ENCODE measurements around the gene ITFG1.

Gene ITFG1

DNA sequence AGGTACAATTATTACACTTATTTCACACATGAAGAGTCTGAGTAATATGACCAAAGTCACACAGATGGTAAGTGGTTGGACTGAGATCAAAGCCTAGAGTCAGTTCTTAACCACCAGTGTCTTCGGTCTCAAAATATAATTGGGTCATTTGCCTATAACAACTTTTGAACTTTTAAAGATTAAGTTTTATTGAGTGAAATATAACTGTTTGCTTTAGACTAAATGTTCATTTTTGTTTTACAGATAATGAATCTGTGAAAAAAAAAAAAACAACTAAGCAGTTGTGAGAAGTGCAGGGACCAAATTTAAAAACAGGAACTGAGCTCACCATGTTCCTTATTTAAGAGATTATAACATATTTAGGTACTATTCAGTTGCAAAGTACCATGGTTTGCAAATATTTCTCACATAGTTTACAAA lies 150.1 kb downstream of the ITFG1 start:
- Mint-ChIP-seq H3K36me3 (peaks cover 7% of the 10 kb centered on the region), H3K27ac (no peak overlapping the region), H3K9me3 (no peaks in the 10 kb centered on the region), H3K27me3 (no peaks in the 10 kb centered on the region), H3K4me3 (no peak overlapping the region), H3K4me1 (no peaks in the 10 kb centered on the region)
- CTCF ChIA-PET: no interaction called here
- no peak for DNase-seq

DNA sequence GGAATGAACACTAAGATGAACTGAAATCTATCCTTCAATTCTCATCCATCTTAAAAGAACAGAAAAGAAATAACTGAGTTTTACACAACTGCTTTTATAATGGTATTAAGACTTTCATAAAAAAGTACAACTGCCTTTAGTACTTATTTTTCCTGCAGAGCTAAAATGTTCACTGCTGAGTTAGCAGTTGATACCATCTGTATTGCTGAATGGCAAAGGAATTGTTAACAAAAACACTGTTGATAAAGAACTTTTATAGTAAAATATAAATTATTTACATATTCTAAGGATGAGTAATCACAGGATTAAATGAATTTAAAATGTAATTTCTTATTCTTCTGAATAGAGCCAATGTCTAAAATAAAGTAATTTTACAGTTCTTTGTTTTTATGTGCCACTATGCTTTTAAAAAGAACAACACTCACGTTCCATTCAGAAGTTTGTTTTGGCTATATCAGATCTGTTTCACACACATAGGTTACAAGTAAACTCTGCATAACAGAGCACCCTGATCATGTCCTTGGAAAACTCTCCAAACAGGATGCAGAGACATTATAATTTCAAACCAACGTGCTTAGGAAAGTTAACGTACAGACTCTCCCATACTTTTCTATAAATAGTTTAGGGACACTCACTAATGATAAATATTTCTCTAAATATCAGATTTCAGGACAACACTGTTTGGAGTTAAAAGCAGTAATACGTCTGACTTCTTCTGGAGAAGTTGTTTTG lies 151.1 kb downstream of the ITFG1 start:
- CTCF ChIA-PET: no interaction called here
- no peak overlapping the region for H3K4me3 Mint-ChIP-seq
- DNase-seq: no peak
- no peaks in the 10 kb centered on the region for H3K27me3 Mint-ChIP-seq
- no peak overlapping the region for H3K27ac Mint-ChIP-seq
- peaks cover 10% of the 10 kb centered on the region for H3K36me3 Mint-ChIP-seq
- H3K4me1 Mint-ChIP-seq: no peaks in the 10 kb centered on the region
- no peaks in the 10 kb centered on the region for H3K9me3 Mint-ChIP-seq

DNA sequence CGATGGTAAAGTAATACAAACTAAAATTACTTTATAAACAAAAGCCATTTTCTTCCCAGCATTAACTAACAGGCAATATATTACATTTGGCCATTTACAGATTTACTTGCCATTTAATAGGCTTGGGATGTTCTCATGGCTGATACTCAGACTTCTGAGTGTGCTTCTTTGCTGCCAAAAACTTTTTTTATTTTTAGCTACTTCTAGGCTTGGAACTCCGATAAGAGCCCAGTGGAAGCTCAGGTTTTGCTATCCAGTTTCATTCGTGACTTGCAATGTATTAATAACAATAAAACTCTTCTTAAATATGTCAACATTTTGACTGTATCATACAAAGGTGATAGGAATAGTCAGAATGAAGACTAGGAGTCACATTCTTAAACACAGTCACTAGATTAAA lies 152.3 kb downstream of the ITFG1 start:
- Mint-ChIP-seq H3K36me3 (peaks cover 10% of the 10 kb centered on the region), H3K27me3 (no peaks in the 10 kb centered on the region), H3K9me3 (no peaks in the 10 kb centered on the region), H3K27ac (no peak overlapping the region), H3K4me3 (no peak overlapping the region), H3K4me1 (no peaks in the 10 kb centered on the region)
- CTCF ChIA-PET: no interaction called here
- DNase-seq: no peak

- H3K9me3 Mint-ChIP-seq: peaks cover 1% of the 10 kb centered on the region
- H3K4me3 Mint-ChIP-seq: no peak overlapping the region
- no peak for DNase-seq
- no peaks in the 10 kb centered on the region for H3K27me3 Mint-ChIP-seq
- peaks cover 10% of the 10 kb centered on the region for H3K36me3 Mint-ChIP-seq
- no peaks in the 10 kb centered on the region for H3K4me1 Mint-ChIP-seq
- CTCF ChIA-PET: no interaction called here
- H3K27ac Mint-ChIP-seq: no peak overlapping the region
Measured at GRCh38 chr16:47304563-47304962, 156.3 kb downstream of the ITFG1 start.

- no peaks in the 10 kb centered on the region for H3K27me3 Mint-ChIP-seq
- no peak overlapping the region for H3K27ac Mint-ChIP-seq
- H3K9me3 Mint-ChIP-seq: peaks cover 14% of the 10 kb centered on the region
- CTCF ChIA-PET: no interaction called here
- H3K4me3 Mint-ChIP-seq: no peak overlapping the region
- no peaks in the 10 kb centered on the region for H3K4me1 Mint-ChIP-seq
- DNase-seq: no peak
- H3K36me3 Mint-ChIP-seq: peaks cover 22% of the 10 kb centered on the region
Measured at GRCh38 chr16:47299587-47299986, 161.3 kb downstream of the ITFG1 start.

GRCh38 chr16:47284999-47285398 lies 175.9 kb downstream of the ITFG1 start:
- Mint-ChIP-seq H3K4me3 (no peak overlapping the region), H3K27ac (no peak overlapping the region), H3K9me3 (peaks cover 4% of the 10 kb centered on the region), H3K27me3 (no peaks in the 10 kb centered on the region), H3K36me3 (peaks cover 4% of the 10 kb centered on the region), H3K4me1 (no peaks in the 10 kb centered on the region)
- CTCF ChIA-PET: no interaction called here
- no peak for DNase-seq

DNA sequence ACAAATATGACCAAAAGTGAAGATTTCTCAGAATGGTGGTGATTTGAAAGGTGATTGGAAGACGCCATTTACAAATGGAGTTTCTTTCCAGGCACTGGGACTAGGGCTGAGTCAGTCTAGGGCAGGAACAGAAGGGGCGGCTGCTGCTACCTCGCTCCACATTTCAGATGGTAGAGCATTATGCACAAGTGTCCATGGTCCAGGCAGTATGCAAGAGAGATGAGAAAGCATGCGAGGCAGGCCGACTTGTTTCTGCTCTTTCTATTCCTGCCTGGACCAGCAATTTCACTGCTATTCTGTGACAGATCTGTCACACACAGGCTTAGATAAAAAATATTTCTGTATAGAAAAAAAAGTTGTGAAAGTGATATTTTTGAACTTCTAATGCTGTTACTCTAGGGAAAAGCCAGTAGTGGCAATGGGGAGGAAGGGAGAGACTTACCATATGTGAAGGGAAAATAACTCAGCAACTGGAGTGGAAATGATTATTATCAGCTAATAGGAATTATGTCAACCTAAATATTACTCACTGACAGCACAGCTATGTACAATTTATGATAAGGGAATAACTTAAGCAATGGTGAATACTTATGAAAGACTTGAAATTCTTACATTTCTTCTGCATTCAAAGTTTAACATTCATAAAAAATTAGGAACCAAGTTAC lies 182.4 kb downstream of the ITFG1 start:
- Mint-ChIP-seq H3K27ac (no peak overlapping the region), H3K27me3 (no peaks in the 10 kb centered on the region), H3K9me3 (no peaks in the 10 kb centered on the region), H3K4me1 (no peaks in the 10 kb centered on the region), H3K36me3 (peaks cover under 1% of the 10 kb centered on the region), H3K4me3 (no peak overlapping the region)
- CTCF ChIA-PET: no interaction called here
- no peak for DNase-seq

DNA sequence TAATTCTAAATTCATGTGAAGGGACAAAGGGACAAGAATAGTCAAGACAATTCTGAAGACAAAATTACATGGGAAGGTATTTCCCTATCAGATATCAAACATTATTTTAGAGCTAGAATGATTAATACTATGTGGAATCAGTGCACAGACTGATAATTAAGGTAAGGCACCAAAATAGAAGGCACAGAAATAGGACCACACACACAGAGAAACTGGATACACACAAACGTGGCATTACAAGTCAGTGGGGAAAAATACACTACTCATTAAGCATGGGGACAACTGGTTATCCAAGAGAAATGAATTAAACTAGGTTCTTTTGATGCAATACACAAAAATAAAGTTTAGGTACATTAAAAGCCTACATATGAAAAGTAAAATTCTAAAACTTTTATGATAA lies 184.3 kb downstream of the ITFG1 start:
- Mint-ChIP-seq H3K9me3 (no peaks in the 10 kb centered on the region), H3K36me3 (peaks cover 1% of the 10 kb centered on the region), H3K27me3 (no peaks in the 10 kb centered on the region), H3K27ac (no peak overlapping the region), H3K4me3 (no peak overlapping the region), H3K4me1 (no peaks in the 10 kb centered on the region)
- CTCF ChIA-PET: no interaction called here
- no peak for DNase-seq

GRCh38 chr16:47262938-47263337 lies 197.9 kb downstream of the ITFG1 start:
- no peak for DNase-seq
- no peaks in the 10 kb centered on the region for H3K27me3 Mint-ChIP-seq
- no peaks in the 10 kb centered on the region for H3K36me3 Mint-ChIP-seq
- H3K9me3 Mint-ChIP-seq: no peaks in the 10 kb centered on the region
- H3K4me1 Mint-ChIP-seq: peaks cover 4% of the 10 kb centered on the region
- H3K27ac Mint-ChIP-seq: no peak overlapping the region
- CTCF ChIA-PET: no interaction called here
- H3K4me3 Mint-ChIP-seq: no peak overlapping the region

- Mint-ChIP-seq H3K36me3 (peaks cover 9% of the 10 kb centered on the region), H3K4me1 (no peaks in the 10 kb centered on the region), H3K27ac (no peak overlapping the region), H3K4me3 (no peak overlapping the region), H3K9me3 (no peaks in the 10 kb centered on the region), H3K27me3 (no peaks in the 10 kb centered on the region)
- DNase-seq: no peak
- CTCF ChIA-PET: no interaction called here
Measured at GRCh38 chr16:47260503-47260902, 200.4 kb downstream of the ITFG1 start.

- no peak overlapping the region for H3K4me3 Mint-ChIP-seq
- no peaks in the 10 kb centered on the region for H3K27me3 Mint-ChIP-seq
- H3K27ac Mint-ChIP-seq: no peak overlapping the region
- no peaks in the 10 kb centered on the region for H3K4me1 Mint-ChIP-seq
- DNase-seq: peak; percentile 41
- H3K9me3 Mint-ChIP-seq: no peaks in the 10 kb centered on the region
- CTCF ChIA-PET: interaction anchor here (0.7 to 1.0 kb wide), 2 partner anchors 10 to 434 kb away, joined by 3 read pairs; no protein-coding TSS in a partner anchor
- peaks cover 9% of the 10 kb centered on the region for H3K36me3 Mint-ChIP-seq
Measured at GRCh38 chr16:47258874-47259461, 201.9 kb downstream of the ITFG1 start.

DNA sequence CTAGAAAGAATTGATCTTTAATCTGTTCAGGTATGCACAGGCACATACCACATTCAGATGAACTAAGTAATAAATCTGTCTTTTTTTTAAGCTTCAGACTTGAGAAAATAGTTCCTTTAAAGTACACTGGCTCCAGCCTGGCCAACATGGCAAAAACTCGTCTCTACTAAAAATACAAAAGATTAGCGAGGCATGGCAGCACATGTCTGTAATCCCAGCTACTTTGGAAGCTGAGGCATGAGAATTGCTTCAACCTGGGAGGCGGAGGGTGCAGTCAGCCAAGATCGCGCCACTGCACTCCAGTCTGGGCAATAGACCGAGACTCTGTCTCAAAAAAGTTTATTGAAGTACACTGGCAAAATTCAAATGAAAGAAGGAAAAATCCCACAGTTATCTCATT lies 206.1 kb downstream of the ITFG1 start:
- Mint-ChIP-seq H3K4me3 (no peak overlapping the region), H3K27ac (no peak overlapping the region), H3K4me1 (no peaks in the 10 kb centered on the region), H3K27me3 (no peaks in the 10 kb centered on the region), H3K9me3 (no peaks in the 10 kb centered on the region), H3K36me3 (peaks cover 9% of the 10 kb centered on the region)
- CTCF ChIA-PET: no interaction called here
- no peak for DNase-seq

- Mint-ChIP-seq H3K9me3 (no peaks in the 10 kb centered on the region), H3K27ac (no peak overlapping the region), H3K4me1 (no peaks in the 10 kb centered on the region), H3K4me3 (no peak overlapping the region), H3K36me3 (peaks cover 1% of the 10 kb centered on the region), H3K27me3 (no peaks in the 10 kb centered on the region)
- DNase-seq: no peak
- CTCF ChIA-PET: interaction anchor here (0.9 kb wide), 1 partner anchor 109 kb away, joined by 3 read pairs; no protein-coding TSS in a partner anchor
Measured at GRCh38 chr16:47250983-47251382, 209.9 kb downstream of the ITFG1 start.

DNA sequence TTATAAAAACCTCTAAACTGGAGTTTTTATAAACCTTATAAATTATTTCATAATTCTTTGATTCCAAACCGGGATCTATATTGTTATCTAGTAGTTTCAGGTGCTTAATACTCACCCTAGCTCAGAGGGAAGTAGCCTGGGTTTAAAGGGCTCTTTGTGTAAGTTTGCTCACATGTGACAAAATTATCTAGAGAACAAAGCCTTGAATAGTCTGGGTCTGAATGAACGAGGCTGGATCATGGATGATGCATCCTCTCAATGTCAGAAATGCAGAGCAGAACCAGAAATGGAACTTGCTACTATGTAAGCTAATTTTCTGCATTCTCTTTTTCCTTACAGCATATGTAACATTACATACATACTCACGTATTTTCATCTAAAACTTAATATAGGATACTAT lies 213.2 kb downstream of the ITFG1 start:
- H3K27ac Mint-ChIP-seq: no peak overlapping the region
- CTCF ChIA-PET: interaction anchor here (1.1 kb wide), 1 partner anchor 9 kb away, joined by 4 read pairs; no protein-coding TSS in a partner anchor

GRCh38 chr16:47244206-47244605 lies 216.7 kb downstream of the ITFG1 start:
- no peaks in the 10 kb centered on the region for H3K27me3 Mint-ChIP-seq
- no peaks in the 10 kb centered on the region for H3K9me3 Mint-ChIP-seq
- H3K4me1 Mint-ChIP-seq: no peaks in the 10 kb centered on the region
- CTCF ChIA-PET: no interaction called here
- H3K4me3 Mint-ChIP-seq: no peak overlapping the region
- H3K27ac Mint-ChIP-seq: no peak overlapping the region
- DNase-seq: no peak
- H3K36me3 Mint-ChIP-seq: peaks cover 1% of the 10 kb centered on the region

More for the DNA sequence above, 213.2 kb downstream of the ITFG1 start:
- Mint-ChIP-seq H3K4me3 (no peak overlapping the region), H3K9me3 (no peaks in the 10 kb centered on the region), H3K36me3 (no peaks in the 10 kb centered on the region), H3K27me3 (no peaks in the 10 kb centered on the region), H3K4me1 (no peaks in the 10 kb centered on the region)
- no peak for DNase-seq
